DND-41 (cell line): Measurements from ENCODE around the gene KHDC1.

Experiments used
- EZH2 ChIP-seq: IDR thresholded peaks from 3 replicates; pipeline ENCODE4 v1.6.1; 2012; ENCODE audit warnings: borderline replicate concordance, low read depth, mild to moderate bottlenecking, moderate library complexity, low read length, inconsistent platforms; ENCODE audit not compliant: severe bottlenecking
- TF ChIP-seq, protein P1 (sequence below): IDR thresholded peaks from 2 replicates; pipeline ENCODE4 v1.5.1; 2012; ENCODE audit warnings: borderline replicate concordance, low read length, moderate library complexity, mild to moderate bottlenecking; ENCODE audit not compliant: poor library complexity, severe bottlenecking; ENCODE audit errors: extremely low read depth

DNA sequence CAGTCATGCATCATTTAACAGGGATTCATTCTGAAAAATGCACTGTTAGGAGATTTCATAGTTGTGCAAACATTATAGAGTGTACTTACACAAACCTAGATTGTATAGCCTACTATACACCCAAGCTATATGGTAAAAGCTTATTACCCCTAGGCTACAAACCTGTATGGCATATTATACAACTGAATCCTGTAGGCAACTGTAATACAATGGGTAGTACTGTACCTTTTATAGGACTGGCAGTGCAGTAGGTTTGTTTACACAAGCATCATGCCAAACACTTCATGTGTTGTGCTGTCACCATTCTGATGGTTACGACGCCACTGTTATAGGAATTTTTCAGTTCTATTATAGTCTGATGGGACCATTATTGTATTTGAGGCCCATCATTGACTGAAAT, 39.3 kb upstream of the KHDC1 start:
- TF ChIP-seq, protein P1, sequence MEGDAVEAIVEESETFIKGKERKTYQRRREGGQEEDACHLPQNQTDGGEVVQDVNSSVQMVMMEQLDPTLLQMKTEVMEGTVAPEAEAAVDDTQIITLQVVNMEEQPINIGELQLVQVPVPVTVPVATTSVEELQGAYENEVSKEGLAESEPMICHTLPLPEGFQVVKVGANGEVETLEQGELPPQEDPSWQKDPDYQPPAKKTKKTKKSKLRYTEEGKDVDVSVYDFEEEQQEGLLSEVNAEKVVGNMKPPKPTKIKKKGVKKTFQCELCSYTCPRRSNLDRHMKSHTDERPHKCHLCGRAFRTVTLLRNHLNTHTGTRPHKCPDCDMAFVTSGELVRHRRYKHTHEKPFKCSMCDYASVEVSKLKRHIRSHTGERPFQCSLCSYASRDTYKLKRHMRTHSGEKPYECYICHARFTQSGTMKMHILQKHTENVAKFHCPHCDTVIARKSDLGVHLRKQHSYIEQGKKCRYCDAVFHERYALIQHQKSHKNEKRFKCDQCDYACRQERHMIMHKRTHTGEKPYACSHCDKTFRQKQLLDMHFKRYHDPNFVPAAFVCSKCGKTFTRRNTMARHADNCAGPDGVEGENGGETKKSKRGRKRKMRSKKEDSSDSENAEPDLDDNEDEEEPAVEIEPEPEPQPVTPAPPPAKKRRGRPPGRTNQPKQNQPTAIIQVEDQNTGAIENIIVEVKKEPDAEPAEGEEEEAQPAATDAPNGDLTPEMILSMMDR, result no peak
- TF ChIP-seq EZH2, result no peak
